T-helper 2 cell (primary cell): ENCODE results near the gene GRB2.

Source experiments
- DNase-seq, 5 experiments: peaks; one replicate each; pipeline versions ENCODE4 v3.0.0 to v3.0.0-alpha.2; 2012 to 2022

GRB2 gene

GRCh38 chr17:75273977-75274708, 131.3 kb downstream of the GRB2 start:
- DNase-seq = no peak

- no peak for DNase-seq
These were observed 132.7 kb downstream of the GRB2 start for GRCh38 chr17:75272848-75273184.

GRCh38 chr17:75271955-75272847, 133.3 kb downstream of the GRB2 start:
- DNase-seq = peak in 1 of 5 experiments; percentile 68

GRCh38 chr17:75271233-75271954, 134.1 kb downstream of the GRB2 start:
- peak; percentile 78 to 92 (median 83) for DNase-seq

GRCh38 chr17:75270966-75271232, 134.6 kb downstream of the GRB2 start, which contains the start of gene MIF4GD:
Gene MIF4GD, minus strand, starts transcription at chr17:75271231. Its CDS starts 1,036 bp downstream, at chr17:75270195.
- DNase-seq = no peak

GRCh38 chr17:75270218-75270965, 135.1 kb downstream of the GRB2 start:
- DNase-seq = peak in 3 of 5 experiments; percentile 17 to 71 (median 36)

GRCh38 chr17:75269844-75270217, 135.6 kb downstream of the GRB2 start:
- DNase-seq = peak in 1 of 5 experiments; percentile 26
